Endothelial cell of umbilical vein (primary cell): ENCODE results near the gene USPL1. TPM values are rescaled to one million over a fixed set of nuclear protein-coding genes. Genes with fewer than 3 reads are reported as not detected.

Experiments used
- BruUV-seq: library from RNA; stranded (reverse); fragments of 400-500 nt; replicated peaks from 2 replicates; lab custom pipeline; 2021; lab: Mats Ljungman, UMichigan
- CTCF ChIA-PET: fragments of 300-600, 350-600 bp; sonication (Branson Sonifier 250); formaldehyde crosslinking; loops from one replicate; lab custom pipeline; 2021; ENCODE audit warnings: antibody characterized with exemption, inconsistent platforms; lab: Charles Lee
- POLR2A ChIA-PET: fragments of 300-600, 350-600 bp; sonication (Branson Sonifier 250); formaldehyde crosslinking; loops from one replicate; lab custom pipeline; 2021; ENCODE audit warnings: antibody characterized with exemption, inconsistent platforms; lab: Charles Lee
- DNase-seq: peaks from one replicate; pipeline ENCODE4 v3.0.0-alpha.2; 2011; ENCODE audit warnings: low read depth, low spot score
- FAIRE-seq: peaks from 2 replicates; lab custom pipeline; 2011; peaks lifted over from hg19 to GRCh38; lab: Jason Lieb, UNC
- H2AFZ ChIP-seq: 2 replicates; pipeline ENCODE4 v1.6.0; 2012; ENCODE audit warnings: low read depth, low read length, control low read depth, inconsistent platforms
- H3K27ac ChIP-seq: 2 replicates; pipeline ENCODE4 v1.5.1; 2011; ENCODE audit warnings: low read depth, mild to moderate bottlenecking, control low read depth, low read length, moderate library complexity; ENCODE audit not compliant: insufficient read depth
- H3K27me3 ChIP-seq, 2 experiments: 2 replicates each; pipeline versions ENCODE4 v1.6.0 to v1.6.1; 2011; ENCODE audit warnings: low read length in 2 of 2, mixed read lengths in 1 of 2; ENCODE audit not compliant: control insufficient read depth in 2 of 2, insufficient read depth in 2 of 2
- H3K36me3 ChIP-seq, 2 experiments: 2 replicates in 1 of 2; 3 replicates in 1 of 2; pipeline ENCODE4 v1.5.1; 2011; ENCODE audit warnings: low read length in 2 of 2, mild to moderate bottlenecking in 1 of 2, moderate library complexity in 1 of 2; ENCODE audit not compliant: control insufficient read depth in 2 of 2, insufficient read depth in 2 of 2; ENCODE audit errors: extremely low read depth in 1 of 2
- H3K4me1 ChIP-seq: 3 replicates; pipeline ENCODE4 v1.5.1; 2011; ENCODE audit warnings: mild to moderate bottlenecking, low read length; ENCODE audit not compliant: control insufficient read depth, insufficient read depth; ENCODE audit errors: extremely low read depth
- H3K4me2 ChIP-seq: 2 replicates; pipeline ENCODE4 v1.6.1; 2011; ENCODE audit warnings: low read length, control low read depth, mixed read lengths; ENCODE audit not compliant: insufficient read depth
- H3K4me3 ChIP-seq, 3 experiments: fragments of 200-600 bp in 1 of 3; sonication (generic), shearing (Covaris generic) in 1 of 3; replicated peaks in 1 of 3; 2 replicates each; pipeline ENCODE4 v1.5.1; 2011 to 2016; ENCODE audit warnings: control low read depth in 3 of 3, low read length in 3 of 3, mild to moderate bottlenecking in 2 of 3, inconsistent platforms in 1 of 3, low read depth in 1 of 3, moderate library complexity in 1 of 3; ENCODE audit not compliant: insufficient read depth in 1 of 3
- H3K79me2 ChIP-seq: 2 replicates; pipeline ENCODE4 v1.6.0; 2012; ENCODE audit warnings: low read length, inconsistent platforms; ENCODE audit not compliant: control insufficient read depth, insufficient read depth
- H3K9ac ChIP-seq: replicated peaks from 2 replicates; pipeline ENCODE3; 2011; ENCODE audit warnings: low read length, control low read depth; ENCODE audit not compliant: insufficient read depth; ENCODE audit errors: extremely low read depth
- H3K9me1 ChIP-seq: replicated peaks from 3 replicates; pipeline ENCODE4 v1.6.0; 2011; ENCODE audit warnings: mild to moderate bottlenecking, low read length; ENCODE audit not compliant: control insufficient read depth, insufficient read depth; ENCODE audit errors: extremely low read depth
- H3K9me3 ChIP-seq: replicated peaks from 2 replicates; pipeline ENCODE4 v1.5.1; 2012; ENCODE audit warnings: low read length, inconsistent platforms; ENCODE audit not compliant: control insufficient read depth, insufficient read depth
- H4K20me1 ChIP-seq: replicated peaks from 2 replicates; pipeline ENCODE3; 2011; ENCODE audit warnings: mild to moderate bottlenecking, low read length; ENCODE audit not compliant: control insufficient read depth, insufficient read depth; ENCODE audit errors: extremely low read depth
- EZH2 ChIP-seq: IDR thresholded peaks from 2 replicates; pipeline ENCODE4 v1.6.1; 2012; ENCODE audit warnings: borderline replicate concordance, low read depth, mild to moderate bottlenecking, moderate library complexity, low read length, inconsistent platforms; ENCODE audit not compliant: severe bottlenecking
- FOS ChIP-seq: IDR thresholded peaks from 2 replicates; pipeline ENCODE4 v1.6.1; 2011; ENCODE audit warnings: mild to moderate bottlenecking, low read length, moderate library complexity, borderline replicate concordance; ENCODE audit not compliant: insufficient read depth
- GATA2 ChIP-seq: IDR thresholded peaks from 2 replicates; pipeline ENCODE4 v1.7.0; 2011; ENCODE audit warnings: low read depth, mild to moderate bottlenecking, moderate library complexity, mixed read lengths, low read length; ENCODE audit not compliant: insufficient read length, insufficient read depth
- JUN ChIP-seq: IDR thresholded peaks from 2 replicates; pipeline ENCODE4 v1.6.1; 2011; ENCODE audit warnings: borderline replicate concordance, low read depth; ENCODE audit not compliant: insufficient read length, insufficient read depth
- MAX ChIP-seq: IDR thresholded peaks from 2 replicates; pipeline ENCODE4 v1.6.1; 2011; ENCODE audit not compliant: insufficient read depth, insufficient read length
- MYC ChIP-seq: IDR thresholded peaks from one replicate; pipeline ENCODE4 v1.6.1; 2011; ENCODE audit warnings: mild to moderate bottlenecking, low read depth, low read length
- POLR2A ChIP-seq: IDR thresholded peaks from 2 replicates; pipeline ENCODE4 v1.6.1; 2012; ENCODE audit warnings: low read depth, mild to moderate bottlenecking, control low read depth, low read length
- POLR2AphosphoS5 ChIP-seq: IDR thresholded peaks from 2 replicates; pipeline ENCODE4 v1.6.1; 2012; ENCODE audit warnings: low read depth, mild to moderate bottlenecking, control low read depth, low read length, moderate library complexity; ENCODE audit not compliant: insufficient read depth
- dilution Hi-C: fragments of 300-500 bp; cut with MboI; formaldehyde crosslinking; loops from one replicate; pipeline ENCODE4 v1.15.0; 2019; ENCODE audit warnings: low sequenced_read_pairs; ENCODE audit not compliant: extremely low pct_ligation_motif_present
- intact Hi-C: fragments of 100-400 bp; cut with micrococcal nuclease; formaldehyde crosslinking; loops from one replicate; pipeline ENCODE4 v1.10.0; 2022
- polyA plus RNA-seq, 4 experiments: library from polyadenylated mRNA; depleted of rRNA in 3 of 4; stranded (reverse) in 3 of 4; unstranded in 1 of 4; fragments of >200 nt; gene quantifications; 2 replicates each; pipeline versions ENCODE4 v1.2.1 to v1.2.3, GENCODE V29; 2011 to 2012; ENCODE audit warnings: missing spikeins in 1 of 4
- total RNA-seq: library from RNA; stranded (reverse); gene quantifications from 2 replicates; pipeline ENCODE4 v1.2.3, GENCODE V29; 2021
- TF ChIP-seq, protein P1 (sequence below), 2 donors: IDR thresholded peaks; 1 replicate in 1 of 2; 2 replicates in 1 of 2; pipeline ENCODE4 v1.5.1; 2011; ENCODE audit warnings: low read length in 2 of 2, mild to moderate bottlenecking in 2 of 2, moderate library complexity in 2 of 2, control low read depth in 1 of 2, inconsistent platforms in 1 of 2, low read depth in 1 of 2; ENCODE audit not compliant: insufficient read depth in 1 of 2; ENCODE audit errors: extremely low read depth in 1 of 2

Gene USPL1
- total and polyA plus RNA-seq, 2 donors (not counting 3 experiments of a cell fraction or from before 2014, with no cell fraction given): 14.6 to 21.0 TPM

- no peaks in the 10 kb centered on the region for H3K9me1 ChIP-seq
- no peaks in the 10 kb centered on the region for H3K27me3 ChIP-seq
- intact Hi-C loops (no loop called here), dilution Hi-C loops (no loop called here)
- no peaks in the 10 kb centered on the region for H3K9me3 ChIP-seq
- FAIRE-seq (no peak), DNase-seq (no peak)
- no peak overlapping the region for H2AFZ ChIP-seq
- no peaks in the 10 kb centered on the region for H4K20me1 ChIP-seq
- H3K36me3 ChIP-seq: no peaks in the 10 kb centered on the region
- no peak for TF ChIP-seq JUN
- TF ChIP-seq POLR2A: no peak
- no peak for TF ChIP-seq GATA2
- TF ChIP-seq, protein P1, sequence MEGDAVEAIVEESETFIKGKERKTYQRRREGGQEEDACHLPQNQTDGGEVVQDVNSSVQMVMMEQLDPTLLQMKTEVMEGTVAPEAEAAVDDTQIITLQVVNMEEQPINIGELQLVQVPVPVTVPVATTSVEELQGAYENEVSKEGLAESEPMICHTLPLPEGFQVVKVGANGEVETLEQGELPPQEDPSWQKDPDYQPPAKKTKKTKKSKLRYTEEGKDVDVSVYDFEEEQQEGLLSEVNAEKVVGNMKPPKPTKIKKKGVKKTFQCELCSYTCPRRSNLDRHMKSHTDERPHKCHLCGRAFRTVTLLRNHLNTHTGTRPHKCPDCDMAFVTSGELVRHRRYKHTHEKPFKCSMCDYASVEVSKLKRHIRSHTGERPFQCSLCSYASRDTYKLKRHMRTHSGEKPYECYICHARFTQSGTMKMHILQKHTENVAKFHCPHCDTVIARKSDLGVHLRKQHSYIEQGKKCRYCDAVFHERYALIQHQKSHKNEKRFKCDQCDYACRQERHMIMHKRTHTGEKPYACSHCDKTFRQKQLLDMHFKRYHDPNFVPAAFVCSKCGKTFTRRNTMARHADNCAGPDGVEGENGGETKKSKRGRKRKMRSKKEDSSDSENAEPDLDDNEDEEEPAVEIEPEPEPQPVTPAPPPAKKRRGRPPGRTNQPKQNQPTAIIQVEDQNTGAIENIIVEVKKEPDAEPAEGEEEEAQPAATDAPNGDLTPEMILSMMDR (IDR thresholded peaks at IDR 0.05; ENCODE audit: extremely low read depth in 1 of 2, insufficient read depth in 1 of 2, low read depth in 1 of 2, low read length in 2 of 2): no peak
- no peak for TF ChIP-seq EZH2
- no peak for TF ChIP-seq FOS
- TF ChIP-seq MAX: no peak
- no peak for TF ChIP-seq POLR2AphosphoS5
- no peak for TF ChIP-seq MYC
- H3K4me2 ChIP-seq: no peak overlapping the region
- ChIA-PET POLR2A (no interaction called here), CTCF (no interaction called here)
- no peak overlapping the region for H3K27ac ChIP-seq
- no peak overlapping the region for H3K4me3 ChIP-seq
- H3K9ac ChIP-seq: no peak overlapping the region
- H3K4me1 ChIP-seq: peaks cover 28% of the 10 kb centered on the region
- BruUV-seq: no TSS peak
- H3K79me2 ChIP-seq: no peaks in the 10 kb centered on the region
Measured at GRCh38 chr13:30700364-30700763, 82.6 kb downstream of the USPL1 start.
